Activated CD8-positive, alpha-beta memory T cell treated with anti-CD3 and anti-CD28 coated beads for 1 hour (primary cell): ENCODE results near the gene SRGAP1.

Experiments used
- DNase-seq, 2 donors: peaks; one replicate each; pipeline ENCODE4 v3.0.0-alpha.2; 2020; ENCODE audit warnings: low read depth in 1 of 2; ENCODE audit errors: extremely low read depth in 1 of 2

Gene SRGAP1

DNA sequence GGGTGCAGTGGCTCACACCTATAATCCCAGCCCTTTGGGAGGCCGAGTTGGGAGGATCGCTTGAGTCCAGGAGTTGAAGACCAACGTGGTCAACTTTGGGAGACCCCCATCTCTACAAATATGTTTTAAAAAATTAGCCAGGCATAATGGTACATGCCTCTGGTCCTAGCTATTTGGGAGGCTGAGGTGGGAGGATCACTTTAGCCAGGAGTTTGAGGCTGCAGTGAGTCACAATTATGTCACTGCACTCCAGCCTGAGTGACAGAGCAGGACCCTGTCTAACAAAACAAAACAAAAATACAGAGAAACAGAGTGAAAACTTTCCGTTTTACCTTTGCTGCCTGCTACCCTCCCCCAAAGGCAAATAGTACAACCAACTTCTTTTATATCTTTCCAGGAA is 60.2 kb downstream of the SRGAP1 start:
- DNase-seq: no peak

- no peak for DNase-seq
Measured at GRCh38 chr12:63905544-63905943, 61.0 kb downstream of the SRGAP1 start.

DNA sequence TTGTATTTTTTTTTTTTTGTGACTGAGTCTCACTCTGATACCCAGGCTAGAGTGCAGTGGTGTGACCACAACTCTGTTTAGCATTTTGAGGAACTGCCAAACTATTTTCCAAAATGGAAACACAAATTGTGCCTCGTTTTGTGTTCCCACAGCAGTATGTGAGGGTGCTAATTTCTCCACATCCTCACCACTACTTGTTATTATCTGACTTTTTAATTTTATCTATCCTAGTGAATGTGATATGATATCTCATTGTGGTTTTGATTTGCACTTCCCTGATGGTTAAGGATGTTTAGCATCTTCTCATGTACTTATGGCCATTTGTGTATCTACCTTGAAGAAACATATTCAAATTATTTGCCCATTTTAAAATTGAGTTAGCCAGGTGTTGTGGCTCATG is 62.4 kb downstream of the SRGAP1 start:
- no peak for DNase-seq

DNA sequence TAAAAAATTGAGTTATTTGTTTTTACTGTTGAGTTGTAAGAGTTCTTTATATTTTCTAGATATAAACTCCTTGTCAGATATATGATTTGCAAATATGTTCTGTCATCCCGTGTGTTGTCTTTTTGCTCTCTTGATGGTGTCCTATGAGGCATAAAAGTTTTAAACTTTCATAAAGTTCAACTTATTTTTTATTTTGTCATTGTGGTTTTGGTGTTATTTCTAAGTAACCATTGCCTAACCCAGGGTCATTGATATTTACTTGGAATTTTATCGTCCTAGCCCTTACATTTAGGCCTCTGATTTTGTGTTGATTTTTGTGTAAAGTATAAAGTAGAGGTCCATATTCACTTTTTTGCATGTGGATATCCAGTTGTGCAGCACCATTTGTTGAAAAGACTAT is 63.1 kb downstream of the SRGAP1 start:
- no peak for DNase-seq

- no peak for DNase-seq
Measured at GRCh38 chr12:63909746-63910145, 65.2 kb downstream of the SRGAP1 start.

DNA sequence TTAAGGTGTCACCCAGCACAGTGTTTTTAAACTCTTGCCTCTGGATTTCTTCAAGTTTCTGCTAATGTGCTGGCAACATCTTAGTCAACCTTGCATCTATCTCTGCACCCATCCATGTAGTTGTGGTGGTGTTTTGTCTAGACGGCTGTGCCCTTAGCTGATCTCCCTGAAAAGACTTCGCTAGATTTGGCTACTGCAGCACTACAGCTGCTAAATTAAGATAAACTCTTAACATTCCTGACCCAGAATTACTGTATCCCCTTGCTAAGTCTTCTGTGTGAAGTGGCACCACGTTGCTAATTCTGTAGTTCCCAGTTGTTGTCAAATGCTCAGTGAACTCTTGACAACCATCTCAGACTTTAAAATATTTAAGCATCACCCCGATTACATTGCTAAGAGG is 66.8 kb downstream of the SRGAP1 start:
- no peak for DNase-seq

DNA sequence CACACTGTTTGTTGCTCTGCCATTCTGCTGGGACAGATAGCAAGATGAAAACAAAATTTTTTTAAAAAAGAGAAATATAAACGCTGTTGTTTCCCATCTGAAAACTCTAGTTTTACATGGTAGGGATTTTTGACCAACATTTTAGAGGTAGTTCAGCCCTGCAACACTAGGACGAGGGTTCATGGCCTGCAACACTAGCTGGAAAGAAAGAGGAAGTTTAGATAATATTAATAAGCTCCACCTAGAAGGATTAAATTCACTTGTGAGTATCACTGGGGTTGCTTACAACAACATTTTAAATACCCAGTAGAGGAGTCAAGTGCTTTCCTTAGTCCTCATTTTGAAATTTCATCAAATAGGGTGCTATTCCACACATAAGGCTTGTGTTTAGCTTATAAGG is 68.2 kb downstream of the SRGAP1 start:
- no peak for DNase-seq

GRCh38 chr12:63913929-63914328 is 69.4 kb downstream of the SRGAP1 start:
- no peak for DNase-seq

- DNase-seq: no peak
Measured at GRCh38 chr12:63915105-63915800, 70.8 kb downstream of the SRGAP1 start.

GRCh38 chr12:63916561-63917476 is 72.3 kb downstream of the SRGAP1 start:
- DNase-seq: no peak

- DNase-seq: no peak
Measured at GRCh38 chr12:63917477-63917862, 73.0 kb downstream of the SRGAP1 start.

DNA sequence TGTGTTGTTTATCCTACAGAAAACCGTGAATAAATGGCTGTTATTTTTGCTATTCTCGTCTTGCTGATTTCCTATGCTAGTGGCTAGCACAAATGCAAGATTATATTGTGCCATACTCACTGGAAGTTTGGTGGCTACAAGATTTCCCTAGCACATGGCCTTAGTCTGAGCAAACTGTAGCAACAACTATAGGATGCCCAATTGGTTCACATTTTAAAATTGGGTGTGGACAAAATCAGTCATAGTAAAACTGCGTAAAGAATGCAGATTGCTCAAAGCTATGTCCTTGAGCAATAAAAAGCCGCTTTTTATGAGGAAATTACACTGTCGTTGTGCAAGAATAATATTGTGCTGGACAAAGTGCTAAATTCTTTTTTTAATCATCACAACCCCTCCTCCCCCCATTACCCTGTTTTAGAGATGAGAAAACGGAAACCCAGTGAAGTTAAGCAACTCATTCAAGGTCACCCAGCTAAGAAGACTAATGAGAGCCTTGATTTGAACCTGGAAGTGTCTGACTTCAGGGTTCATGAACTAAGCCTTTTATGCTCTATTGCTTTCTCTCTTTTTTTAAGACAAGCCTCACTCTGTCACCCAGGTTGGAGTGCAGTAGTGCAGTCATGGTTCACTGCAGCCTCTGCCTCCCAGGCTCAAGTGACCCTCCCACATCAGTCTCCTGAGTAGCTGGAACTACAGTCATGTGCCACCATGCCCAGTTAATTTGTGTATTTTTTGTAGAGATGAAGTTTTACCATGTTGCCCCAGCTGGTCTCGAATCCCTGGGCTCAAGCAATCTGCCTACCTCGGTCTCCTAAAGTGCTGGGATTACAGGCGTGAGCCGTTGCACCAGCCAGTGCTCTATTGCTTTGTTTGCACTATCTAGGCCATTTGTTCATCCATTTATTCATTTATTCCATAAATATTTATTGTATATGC is 73.6 kb downstream of the SRGAP1 start:
- DNase-seq: no peak

- no peak for DNase-seq
Measured at GRCh38 chr12:63918800-63919300, 74.3 kb downstream of the SRGAP1 start.

DNA sequence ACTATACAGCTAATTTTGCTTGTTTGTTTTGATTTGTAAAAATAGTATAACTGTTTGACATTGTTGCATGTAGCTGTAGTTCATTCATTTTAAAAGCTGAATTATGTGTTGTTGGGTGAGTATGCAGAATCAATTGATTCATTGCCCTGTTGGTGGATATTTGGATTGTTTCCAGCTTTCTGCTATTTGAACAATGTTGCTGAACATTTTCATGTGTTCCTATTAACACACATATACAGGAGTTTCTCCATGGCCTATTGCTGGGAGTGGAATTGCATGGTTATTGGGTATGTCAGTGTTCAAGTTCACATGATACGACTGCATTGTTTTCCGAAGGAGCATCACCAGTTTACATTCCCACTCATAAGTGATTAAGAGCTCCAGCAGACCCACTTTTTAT is 75.3 kb downstream of the SRGAP1 start:
- no peak for DNase-seq

DNA sequence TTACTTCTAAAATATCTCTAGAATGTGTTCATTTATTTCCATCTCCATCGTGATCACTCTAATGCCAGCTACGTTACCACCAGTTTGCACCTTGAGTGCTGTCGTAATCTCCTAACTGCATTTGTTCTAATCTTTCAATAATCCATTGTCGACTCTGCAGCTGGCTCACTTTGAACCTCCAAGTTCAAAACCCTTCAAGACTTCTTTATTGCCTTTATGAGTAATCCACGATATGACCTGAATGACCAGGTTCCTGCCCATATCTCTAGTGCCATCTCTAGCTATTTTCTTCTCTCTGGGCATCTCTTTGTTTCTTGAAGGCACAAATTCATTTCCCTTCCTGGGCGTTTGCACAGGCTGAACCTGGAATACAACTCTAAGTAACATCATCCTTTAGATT is 76.7 kb downstream of the SRGAP1 start:
- DNase-seq: no peak

DNA sequence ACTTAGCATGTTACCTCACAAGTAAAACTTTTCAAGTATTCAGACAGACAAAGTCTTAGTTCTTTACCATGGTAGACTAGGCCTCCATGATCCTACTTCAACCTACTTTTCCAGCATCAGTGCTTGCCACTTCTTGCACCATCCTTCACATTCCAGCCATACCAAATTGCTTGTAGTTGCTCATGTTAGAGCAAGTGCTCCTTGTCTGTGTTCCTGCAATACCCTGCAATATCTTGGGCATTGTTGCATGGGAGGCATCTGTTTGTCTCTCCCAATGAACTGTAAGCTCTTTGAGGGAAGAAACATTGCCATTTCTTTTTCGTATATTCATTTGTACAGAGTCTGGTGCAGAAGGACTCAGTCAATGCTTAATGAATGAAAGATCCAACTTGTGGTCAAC is 78.0 kb downstream of the SRGAP1 start:
- no peak for DNase-seq

GRCh38 chr12:63924781-63925180 is 80.3 kb downstream of the SRGAP1 start:
- DNase-seq: no peak

- no peak for DNase-seq
Measured at GRCh38 chr12:63927511-63927910, 83.0 kb downstream of the SRGAP1 start.

DNA sequence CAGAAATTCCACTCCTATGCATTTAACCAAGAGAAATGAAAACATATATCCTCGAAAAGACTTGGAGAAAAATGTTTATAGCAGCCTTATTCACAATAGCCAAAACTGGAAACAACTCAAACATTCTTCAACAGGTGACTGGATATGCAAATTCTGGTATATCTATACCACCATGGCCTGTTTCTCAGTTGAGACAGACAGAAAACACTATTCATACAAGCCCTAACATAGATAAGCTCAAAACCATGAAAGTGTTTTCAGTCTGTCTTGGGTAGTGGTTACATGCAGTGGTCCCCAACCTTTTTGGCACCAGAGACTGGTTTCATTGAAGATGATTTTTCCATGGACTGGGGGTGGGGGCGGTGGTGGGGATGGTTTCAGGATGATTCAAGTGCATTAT is 83.8 kb downstream of the SRGAP1 start:
- no peak for DNase-seq

DNA sequence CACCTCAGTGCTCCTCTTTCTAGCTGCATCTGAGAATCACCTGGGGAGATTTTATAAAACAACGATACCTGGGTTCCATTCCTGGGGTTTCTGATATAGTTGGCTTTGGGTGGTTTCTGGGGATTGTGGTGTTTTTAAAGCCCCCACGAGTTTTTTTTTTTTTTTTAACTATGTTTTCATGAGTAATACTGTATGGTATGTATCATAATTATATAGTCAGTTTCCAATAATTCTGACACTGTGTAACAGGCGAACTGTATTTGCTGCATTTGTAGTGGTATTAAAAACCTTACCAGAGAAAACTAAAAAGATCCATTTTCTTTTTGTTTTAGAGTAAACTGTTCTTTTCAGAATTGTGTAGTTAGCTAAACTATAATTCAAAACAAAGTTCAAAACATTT is 84.9 kb downstream of the SRGAP1 start:
- no peak for DNase-seq

- DNase-seq: no peak
Measured at GRCh38 chr12:63930971-63931370, 86.5 kb downstream of the SRGAP1 start.
